GM19467 (cell line): Measurements from ENCODE around the gene FAM229A.
"Not testable (repeated sequence)": the region's sequence is repeated elsewhere in the genome, so short reads cannot be mapped to it uniquely, and the experiment has no call there.

Experiments used
- ATAC-seq: cut with Tn5 transposase; IDR thresholded peaks from one replicate; pipeline ENCODE4 v1.9.1; 2021; ENCODE audit warnings: mild to moderate bottlenecking, moderate library complexity; ENCODE audit not compliant: unreplicated experiment

FAM229A gene

DNA sequence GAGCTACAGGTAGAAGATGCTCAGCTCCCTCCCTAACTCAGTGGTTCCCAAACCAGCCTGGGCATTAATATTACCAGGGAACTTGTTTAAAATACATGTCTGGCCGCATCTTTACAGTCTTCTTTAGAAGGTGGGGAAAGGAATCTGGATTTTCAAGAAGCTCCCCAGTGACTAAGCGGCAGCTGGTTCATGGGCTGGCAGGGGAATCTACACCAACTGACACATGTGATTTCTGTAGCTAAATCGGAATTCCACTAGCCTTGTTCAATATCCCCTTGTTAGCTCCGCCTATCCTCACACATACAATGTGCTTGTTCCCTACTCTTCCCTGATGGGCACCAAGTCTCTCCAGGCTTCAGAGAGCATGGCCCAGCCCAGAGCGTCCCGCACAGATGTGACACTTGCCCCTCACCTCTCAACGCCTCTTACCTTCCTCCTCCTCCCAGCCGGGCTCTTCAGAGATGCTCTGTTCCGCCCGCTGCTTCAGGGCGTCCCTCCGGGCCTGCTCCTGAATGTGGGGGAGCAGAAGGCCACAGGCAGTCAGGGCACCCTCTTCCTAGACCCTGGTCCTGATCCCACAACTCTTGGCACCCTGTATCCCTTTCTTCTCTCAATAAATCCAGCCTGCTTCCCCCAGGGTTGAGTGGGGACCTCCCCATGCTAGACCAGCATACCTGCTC is 15.4 kb upstream of the FAM229A start:
- ATAC-seq = no peak

GRCh38 chr1:32376199-32376598 is 13.9 kb upstream of the FAM229A start:
- no peak for ATAC-seq

GRCh38 chr1:32373996-32374592 is 11.8 kb upstream of the FAM229A start:
- no peak for ATAC-seq

GRCh38 chr1:32372149-32372756 is 10.0 kb upstream of the FAM229A start:
- no peak for ATAC-seq

DNA sequence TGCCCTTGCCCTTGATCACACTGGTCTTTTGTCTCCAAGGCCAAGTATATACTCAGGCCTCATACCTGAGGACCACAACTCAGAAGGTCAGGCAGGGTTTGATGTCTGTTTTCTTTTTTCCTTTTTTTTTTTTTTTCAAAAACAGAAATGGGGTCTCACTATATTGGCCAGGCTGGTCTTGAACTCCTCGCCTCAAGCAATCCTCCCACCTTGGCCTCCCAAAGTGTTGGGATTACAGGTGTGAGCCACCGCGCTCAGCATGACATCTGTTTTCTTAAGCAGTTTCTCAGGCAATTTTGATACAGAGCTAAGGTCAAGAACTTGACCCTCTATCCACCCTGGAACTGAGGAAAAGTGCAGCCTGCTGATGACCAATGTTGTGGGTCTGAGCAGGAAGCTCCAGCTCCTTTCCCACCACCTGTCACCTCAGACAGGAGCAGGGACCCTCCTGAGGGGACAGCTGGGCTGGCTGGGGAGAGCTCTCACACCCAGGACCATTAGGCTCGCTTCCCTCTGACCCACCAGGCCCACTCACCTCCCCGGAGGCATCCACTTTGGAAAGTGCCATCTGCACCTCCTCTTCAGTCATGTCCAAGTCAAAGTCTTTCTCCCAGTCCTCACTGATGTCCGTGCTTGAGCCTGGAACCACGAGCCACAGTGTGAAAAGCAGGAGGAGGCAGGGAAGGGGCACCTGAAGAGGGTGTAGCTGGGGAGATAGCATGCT is 5.8 kb upstream of the FAM229A start:
- ATAC-seq = no peak

GRCh38 chr1:32365445-32365844 is 3.2 kb upstream of the FAM229A start:
- ATAC-seq = no peak

DNA sequence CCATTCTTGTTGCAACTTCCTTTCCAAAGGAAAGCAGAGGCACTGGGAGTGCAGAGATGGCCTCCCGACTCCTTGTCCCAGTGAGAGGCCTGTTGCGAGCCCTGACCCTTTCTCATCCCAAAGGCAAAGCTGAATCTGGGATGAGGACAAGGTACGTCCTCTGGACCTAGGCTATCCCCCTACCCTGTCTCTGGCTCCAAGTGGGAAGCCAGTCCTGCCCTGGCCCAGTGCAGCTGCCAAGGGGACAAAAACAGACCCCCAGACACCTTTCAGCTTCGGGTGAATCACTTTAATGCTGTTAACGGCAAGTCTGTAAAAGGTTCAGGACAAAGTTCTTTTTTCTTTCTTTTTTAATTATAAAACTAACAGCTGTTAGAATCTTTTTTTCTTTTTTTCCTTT is 2.6 kb upstream of the FAM229A start:
- no peak for ATAC-seq

DNA sequence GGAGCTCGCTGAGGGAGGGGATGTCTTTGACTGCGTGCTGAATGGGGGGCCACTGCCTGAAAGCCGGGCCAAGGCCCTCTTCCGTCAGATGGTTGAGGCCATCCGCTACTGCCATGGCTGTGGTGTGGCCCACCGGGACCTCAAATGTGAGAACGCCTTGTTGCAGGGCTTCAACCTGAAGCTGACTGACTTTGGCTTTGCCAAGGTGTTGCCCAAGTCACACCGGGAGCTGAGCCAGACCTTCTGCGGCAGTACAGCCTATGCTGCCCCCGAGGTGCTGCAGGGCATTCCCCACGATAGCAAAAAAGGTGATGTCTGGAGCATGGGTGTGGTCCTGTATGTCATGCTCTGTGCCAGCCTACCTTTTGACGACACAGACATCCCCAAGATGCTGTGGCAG is 1.4 kb upstream of the FAM229A start:
- no peak for ATAC-seq

DNA sequence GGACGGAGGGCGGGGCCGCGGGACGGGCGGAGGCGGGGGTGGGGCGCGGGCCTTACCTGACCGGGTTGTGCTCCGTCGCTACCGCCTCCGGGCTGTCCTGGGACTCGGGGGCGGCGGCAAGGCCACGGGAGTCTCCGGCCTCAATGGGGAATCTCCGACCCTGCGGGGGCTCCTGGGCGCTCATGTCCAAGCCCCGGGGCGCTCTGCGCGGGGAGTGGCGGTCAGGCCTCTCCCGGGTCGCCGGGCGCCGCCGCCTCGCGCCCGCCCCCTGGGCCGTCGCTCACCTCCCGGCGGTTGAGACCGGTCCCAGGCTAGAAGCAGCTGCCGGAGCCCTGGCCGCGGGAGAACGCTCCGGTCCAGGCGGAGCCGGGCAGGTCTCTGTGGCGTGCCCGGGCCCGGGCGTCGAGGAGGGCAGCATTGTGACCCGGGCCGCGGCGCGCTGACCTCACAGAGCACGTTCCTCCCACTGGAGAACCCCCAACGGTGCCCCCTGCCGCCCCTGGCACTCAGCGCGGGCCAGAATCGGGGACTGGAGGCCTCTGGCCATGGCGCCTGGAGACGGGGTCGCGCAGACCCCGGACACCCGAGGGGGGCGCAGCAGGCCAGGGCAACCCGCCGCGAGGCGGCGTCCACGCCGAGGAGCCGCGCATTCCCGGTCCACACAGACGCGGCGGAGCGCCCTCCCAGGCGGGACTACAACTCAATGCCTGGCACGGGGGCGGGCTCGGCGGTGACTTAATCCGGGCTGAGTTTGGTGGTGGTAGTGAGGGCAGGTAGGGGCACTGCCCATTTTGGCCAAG is 411 bp downstream of the FAM229A start:
- ATAC-seq = no peak

GRCh38 chr1:32361308-32361673 is 994 bp downstream of the FAM229A start:
- ATAC-seq = no peak

DNA sequence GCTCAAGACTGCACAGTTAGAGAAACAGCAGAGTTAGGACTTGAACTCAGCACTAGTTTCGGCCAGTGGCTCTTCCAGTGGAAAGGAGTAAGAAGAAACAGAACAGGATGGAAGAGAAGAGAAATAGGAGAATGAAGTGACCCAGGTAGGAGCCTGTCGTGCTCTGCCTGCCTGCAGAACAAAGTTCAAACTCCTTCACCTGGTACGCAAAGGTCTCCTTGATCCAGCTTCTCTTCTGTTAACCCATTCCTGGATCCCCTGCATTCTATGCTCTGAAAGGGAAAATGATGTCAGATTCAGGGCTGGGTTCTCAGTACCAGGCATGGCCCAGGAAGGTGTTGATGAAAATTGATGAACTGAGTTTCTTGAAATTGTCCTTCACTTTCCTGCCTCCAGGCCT is 3.9 kb downstream of the FAM229A start:
- no peak for ATAC-seq

DNA sequence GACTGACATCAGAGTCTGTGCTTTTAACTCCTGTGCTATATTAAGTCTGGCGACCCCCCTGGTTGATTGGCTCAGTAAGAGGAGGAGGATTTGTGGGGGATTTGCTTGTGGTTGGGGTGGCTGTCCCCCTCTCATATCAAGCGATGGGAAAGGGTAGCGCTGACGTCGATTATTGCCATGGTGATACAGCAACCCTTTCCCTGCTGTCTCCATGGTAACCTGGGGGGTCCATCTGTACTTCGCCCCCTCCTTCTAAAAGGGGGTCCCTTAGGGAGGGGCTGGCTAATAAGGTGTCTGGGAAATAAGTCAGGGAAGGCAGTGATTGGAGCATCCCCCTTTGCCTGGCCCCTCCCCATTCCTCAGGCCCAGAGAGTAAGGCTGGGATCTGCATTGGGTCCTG is 4.7 kb downstream of the FAM229A start:
- ATAC-seq = no peak

GRCh38 chr1:32356478-32356877 is 5.8 kb downstream of the FAM229A start:
- no peak for ATAC-seq

DNA sequence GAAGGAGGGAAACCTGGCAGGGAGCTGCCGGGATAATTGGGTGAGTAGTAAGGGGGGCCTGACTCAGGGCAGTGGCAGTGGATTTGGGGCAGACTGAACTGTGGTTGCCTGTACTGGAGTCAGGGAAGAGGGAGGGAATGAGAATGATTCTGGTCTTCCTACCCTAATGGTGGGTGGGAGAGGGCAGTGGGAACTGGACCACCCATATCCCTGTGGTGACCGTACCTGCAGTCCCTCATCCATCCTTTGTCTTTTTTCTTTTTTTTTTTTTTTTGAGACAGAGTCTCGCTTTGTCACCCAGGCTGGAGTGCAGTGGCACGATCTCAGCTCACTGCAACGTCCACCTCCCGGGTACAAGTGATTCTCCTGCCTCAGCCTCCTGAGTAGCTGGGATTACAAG is 6.5 kb downstream of the FAM229A start:
- ATAC-seq = not testable (repeated sequence)

- no peak for ATAC-seq
Observed at GRCh38 chr1:32353886-32354570, 8.3 kb downstream of the FAM229A start.

GRCh38 chr1:32353431-32353830 is 8.9 kb downstream of the FAM229A start:
- no peak for ATAC-seq

- no peak for ATAC-seq
Observed at GRCh38 chr1:32352831-32353383, 9.4 kb downstream of the FAM229A start.

DNA sequence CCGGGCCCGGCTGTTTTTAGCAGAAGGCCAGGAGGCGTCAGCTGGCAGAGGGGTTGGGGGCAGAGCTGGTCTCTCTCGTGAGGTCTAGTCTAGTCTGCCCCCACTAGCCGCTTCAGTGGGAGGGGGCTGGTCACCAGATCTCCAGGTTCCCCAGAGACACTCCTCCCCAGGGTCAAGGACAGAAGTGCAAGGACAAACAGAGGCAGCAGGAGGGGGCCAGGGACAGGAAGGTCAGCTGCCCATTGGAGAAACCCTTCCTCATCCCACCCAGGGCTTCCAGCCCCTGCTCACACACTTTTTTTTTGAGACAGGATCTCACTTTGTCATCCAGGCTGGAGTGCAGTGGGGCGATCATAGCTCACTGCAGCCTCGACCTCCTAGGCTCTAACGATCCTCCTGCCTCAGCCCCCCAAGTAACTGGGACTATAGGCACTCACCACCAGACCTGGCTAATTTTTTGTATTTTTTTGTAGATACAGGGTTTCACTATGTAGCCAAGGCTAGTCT is 10.0 kb downstream of the FAM229A start:
- ATAC-seq = no peak

- ATAC-seq = peak; percentile 82
Observed at GRCh38 chr1:32351399-32352238, 10.7 kb downstream of the FAM229A start.
